ENCODE results near the gene SH3RF3. TPM values are rescaled to one million over a fixed set of nuclear protein-coding genes. Genes with fewer than 3 reads are reported as not detected.

The SH3RF3 gene
- total and polyA plus RNA-seq, 10 of the 15 experiments (the other 5 are each of a cell fraction or from before 2014, with no cell fraction given), result 0.08 to 8.8 (median 2.3) TPM

GRCh38 chr2:109313343-109313742, 184.3 kb downstream of the SH3RF3 start:
- Histone ChIP-seq H3K27ac (ENCODE audit: control insufficient read depth, insufficient read depth) (no peak overlapping the region), H3K79me2 (ENCODE audit: control insufficient read depth, insufficient read depth, low read length) (no peaks in the 10 kb centered on the region), H4K20me1 (ENCODE audit: control insufficient read depth, insufficient read depth) (no peaks in the 10 kb centered on the region), H2AFZ (ENCODE audit: control insufficient read depth, low read depth, low read length) (no peak overlapping the region), H3K36me3 (ENCODE audit: control insufficient read depth in 2 of 2, insufficient read depth in 2 of 2, low read length in 1 of 2) (no peaks in the 10 kb centered on the region), H3K4me2 (ENCODE audit: control insufficient read depth, insufficient read depth) (no peak overlapping the region), H3K9ac (ENCODE audit: control insufficient read depth, insufficient read depth, low read length) (no peak overlapping the region), H3K9me3 (replicated peaks; ENCODE audit: control insufficient read depth, insufficient read depth, low read length) (no peaks in the 10 kb centered on the region), H3K27me3 (replicated peaks in 1 of 2; ENCODE audit: control insufficient read depth in 2 of 2, insufficient read depth in 2 of 2, low read length in 1 of 2) (no peaks in the 10 kb centered on the region), H3K4me1 (ENCODE audit: control insufficient read depth, insufficient read depth, low read length) (no peaks in the 10 kb centered on the region), H3K4me3 (no peak overlapping the region)
- SMC1A ChIA-PET (ENCODE audit: uncharacterized antibody, unreplicated experiment), result interaction anchor here (0.7 kb wide), 1 partner anchor 169 kb away, joined by 4 read pairs; no protein-coding TSS in a partner anchor
- no TSS peak for BruUV-seq (replicated peaks)
- POLR2A ChIA-PET, result no interaction called here
- in situ Hi-C loops (cut with MboI) (no loop called here), intact Hi-C loops (cut with micrococcal nuclease; ENCODE audit: unreplicated experiment) (no loop called here)
- ATAC-seq (no peak), DNase-seq (ENCODE audit: low read depth, low spot score) (no peak), FAIRE-seq (no peak)
- CTCF ChIA-PET, result interaction anchor here (1.1 to 1.5 kb wide), 3 partner anchors 10 to 196 kb away, joined by 4 to 7 read pairs (median 5); no protein-coding TSS in a partner anchor
- RAD21 ChIA-PET (ENCODE audit: unreplicated experiment), result no interaction called here
- TF ChIP-seq ZBTB4 (CRISPR knock-in tag; IDR thresholded peaks at IDR 0.05), result no peak
- 53% methylated on average over 4 of the region's 4 CpGs for WGBS (ENCODE audit: insufficient coverage, insufficient replicate concordance, low lambda C conversion rate, missing lambda C conversion rate)

GRCh38 chr2:109316091-109316490, 187.1 kb downstream of the SH3RF3 start:
- H3K79me2 ChIP-seq (ENCODE audit: control insufficient read depth, insufficient read depth, low read length), result no peaks in the 10 kb centered on the region
- H3K4me2 ChIP-seq (ENCODE audit: control insufficient read depth, insufficient read depth), result no peak overlapping the region
- intact Hi-C loops (cut with micrococcal nuclease; ENCODE audit: unreplicated experiment) (no loop called here), in situ Hi-C loops (cut with MboI) (no loop called here)
- H3K27me3 ChIP-seq (replicated peaks in 1 of 2; ENCODE audit: control insufficient read depth in 2 of 2, insufficient read depth in 2 of 2, low read length in 1 of 2), result no peaks in the 10 kb centered on the region
- POLR2A ChIA-PET, result no interaction called here
- FAIRE-seq, result no peak
- CTCF ChIA-PET, result no interaction called here
- no peak overlapping the region for H3K9ac ChIP-seq (ENCODE audit: control insufficient read depth, insufficient read depth, low read length)
- H3K9me3 ChIP-seq (replicated peaks; ENCODE audit: control insufficient read depth, insufficient read depth, low read length), result no peaks in the 10 kb centered on the region
- BruUV-seq (replicated peaks), result no TSS peak
- DNase-seq (ENCODE audit: low read depth, low spot score), result no peak
- TF ChIP-seq POLR2A (IDR thresholded peaks at IDR 0.05; ENCODE audit: low read depth, low read length) (no peak), NRF1 (conservative IDR thresholded peaks at IDR 0.05; ENCODE audit: low read depth, low read length) (no peak), CHD4 (IDR thresholded peaks at IDR 0.05) (no peak), SKIL (IDR thresholded peaks at IDR 0.05; ENCODE audit: low read depth, poor library complexity, severe bottlenecking) (no peak), ZNF592 (IDR thresholded peaks at IDR 0.05) (no peak)
- H2AFZ ChIP-seq (ENCODE audit: control insufficient read depth, low read depth, low read length), result no peak overlapping the region
- RAD21 ChIA-PET (ENCODE audit: unreplicated experiment), result no interaction called here
- H3K4me1 ChIP-seq (ENCODE audit: control insufficient read depth, insufficient read depth, low read length), result no peaks in the 10 kb centered on the region
- H3K27ac ChIP-seq (ENCODE audit: control insufficient read depth, insufficient read depth), result no peak overlapping the region
- SMC1A ChIA-PET (ENCODE audit: uncharacterized antibody, unreplicated experiment), result interaction anchor here (0.9 kb wide), 1 partner anchor 109 kb away, joined by 3 read pairs; no protein-coding TSS in a partner anchor
- no peak overlapping the region for H3K4me3 ChIP-seq
- H4K20me1 ChIP-seq (ENCODE audit: control insufficient read depth, insufficient read depth), result no peaks in the 10 kb centered on the region
- no peak for ATAC-seq
- no peaks in the 10 kb centered on the region for H3K36me3 ChIP-seq (ENCODE audit: control insufficient read depth in 2 of 2, insufficient read depth in 2 of 2, low read length in 1 of 2)
- 23% methylated on average over 2 of the region's 2 CpGs for WGBS (ENCODE audit: insufficient coverage, insufficient replicate concordance, low lambda C conversion rate, missing lambda C conversion rate)

Data from GM12878 (cell line).